ENCODE data around the gene PAIP1.

PAIP1 gene

DNA sequence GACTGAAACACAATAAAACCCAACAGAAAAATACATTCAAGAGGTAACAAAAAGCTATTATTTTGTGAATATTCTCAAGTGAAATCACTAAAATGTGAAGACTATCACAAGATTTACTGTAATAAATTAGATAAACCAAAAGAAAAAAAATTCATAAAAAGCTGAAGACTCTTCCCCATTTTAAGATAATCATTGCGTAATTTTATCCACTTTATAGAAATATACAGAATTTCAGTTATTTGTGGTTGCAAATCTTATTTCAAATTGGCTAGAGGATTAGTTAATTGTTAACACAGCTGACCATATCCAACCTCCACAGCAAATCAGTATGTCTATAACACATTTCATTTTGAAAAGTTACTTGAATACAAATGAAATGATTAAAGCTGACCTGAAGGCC, 65.6 kb downstream of the PAIP1 start:
- Histone ChIP-seq H3K4me3 (ENCODE audit: low read length, poor library complexity, severe bottlenecking) (no peak overlapping the region), H3K4me2 (ENCODE audit: low read depth, low read length, poor library complexity, severe bottlenecking) (no peak overlapping the region), H3K9me3 (ENCODE audit: insufficient read depth, low read depth, low read length) (no peaks in the 10 kb centered on the region), H2AFZ (ENCODE audit: low read length) (no peak overlapping the region), H3K27me3 (ENCODE audit: insufficient read depth, low read length, poor library complexity, severe bottlenecking) (no peaks in the 10 kb centered on the region), H4K20me1 (ENCODE audit: insufficient read depth, low read length, poor library complexity, severe bottlenecking) (no peaks in the 10 kb centered on the region), H3K9me2 (replicated peaks; ENCODE audit: low read depth, low read length) (no peaks in the 10 kb centered on the region), H3K9ac (ENCODE audit: low read depth, low read length, poor library complexity, severe bottlenecking) (no peak overlapping the region), H3F3A (ENCODE audit: low read depth) (no peaks in the 10 kb centered on the region), H3K79me2 (ENCODE audit: insufficient read depth, low read length) (no peaks in the 10 kb centered on the region), H3K36me3 (ENCODE audit: insufficient read depth, low read length) (peaks cover 22% of the 10 kb centered on the region; the same call in 1 of the 2 replicates), H3K4me1 (ENCODE audit: insufficient read depth, low read length, poor library complexity, severe bottlenecking) (no peaks in the 10 kb centered on the region)
- no peak for TF ChIP-seq EZH2phosphoT487 (IDR thresholded peaks at IDR 0.05; ENCODE audit: borderline replicate concordance)
- TF ChIP-seq, protein P1, sequence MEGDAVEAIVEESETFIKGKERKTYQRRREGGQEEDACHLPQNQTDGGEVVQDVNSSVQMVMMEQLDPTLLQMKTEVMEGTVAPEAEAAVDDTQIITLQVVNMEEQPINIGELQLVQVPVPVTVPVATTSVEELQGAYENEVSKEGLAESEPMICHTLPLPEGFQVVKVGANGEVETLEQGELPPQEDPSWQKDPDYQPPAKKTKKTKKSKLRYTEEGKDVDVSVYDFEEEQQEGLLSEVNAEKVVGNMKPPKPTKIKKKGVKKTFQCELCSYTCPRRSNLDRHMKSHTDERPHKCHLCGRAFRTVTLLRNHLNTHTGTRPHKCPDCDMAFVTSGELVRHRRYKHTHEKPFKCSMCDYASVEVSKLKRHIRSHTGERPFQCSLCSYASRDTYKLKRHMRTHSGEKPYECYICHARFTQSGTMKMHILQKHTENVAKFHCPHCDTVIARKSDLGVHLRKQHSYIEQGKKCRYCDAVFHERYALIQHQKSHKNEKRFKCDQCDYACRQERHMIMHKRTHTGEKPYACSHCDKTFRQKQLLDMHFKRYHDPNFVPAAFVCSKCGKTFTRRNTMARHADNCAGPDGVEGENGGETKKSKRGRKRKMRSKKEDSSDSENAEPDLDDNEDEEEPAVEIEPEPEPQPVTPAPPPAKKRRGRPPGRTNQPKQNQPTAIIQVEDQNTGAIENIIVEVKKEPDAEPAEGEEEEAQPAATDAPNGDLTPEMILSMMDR (conservative IDR thresholded peaks at IDR 0.05; ENCODE audit: low read length) = no peak

- no peak for TF ChIP-seq EZH2phosphoT487 (IDR thresholded peaks at IDR 0.05; ENCODE audit: borderline replicate concordance)
- TF ChIP-seq, protein P1 (conservative IDR thresholded peaks at IDR 0.05; ENCODE audit: low read length) = no peak
- H3K79me2 ChIP-seq (ENCODE audit: insufficient read depth, low read length) = peaks cover 22% of the 10 kb centered on the region
- H3K9ac ChIP-seq (ENCODE audit: low read depth, low read length, poor library complexity, severe bottlenecking) = no peak overlapping the region
- peaks cover 15% of the 10 kb centered on the region; the same call in 1 of the 2 replicates for H3K36me3 ChIP-seq (ENCODE audit: insufficient read depth, low read length)
- H3K9me2 ChIP-seq (replicated peaks; ENCODE audit: low read depth, low read length) = no peaks in the 10 kb centered on the region
- no peak overlapping the region for H3K4me2 ChIP-seq (ENCODE audit: low read depth, low read length, poor library complexity, severe bottlenecking)
- no peaks in the 10 kb centered on the region for H3K27me3 ChIP-seq (ENCODE audit: insufficient read depth, low read length, poor library complexity, severe bottlenecking)
- no peaks in the 10 kb centered on the region for H3F3A ChIP-seq (ENCODE audit: low read depth)
- no peak overlapping the region for H3K4me3 ChIP-seq (ENCODE audit: low read length, poor library complexity, severe bottlenecking)
- no peaks in the 10 kb centered on the region for H3K9me3 ChIP-seq (ENCODE audit: insufficient read depth, low read depth, low read length)
- no peaks in the 10 kb centered on the region for H4K20me1 ChIP-seq (ENCODE audit: insufficient read depth, low read length, poor library complexity, severe bottlenecking)
- no peak overlapping the region for H2AFZ ChIP-seq (ENCODE audit: low read length)
- H3K4me1 ChIP-seq (ENCODE audit: insufficient read depth, low read length, poor library complexity, severe bottlenecking) = peaks cover 17% of the 10 kb centered on the region
Observed at GRCh38 chr5:43486353-43486752, 70.5 kb downstream of the PAIP1 start.

GRCh38 chr5:43485406-43485805, 71.5 kb downstream of the PAIP1 start:
- TF ChIP-seq EZH2phosphoT487 (IDR thresholded peaks at IDR 0.05; ENCODE audit: borderline replicate concordance) = no peak
- TF ChIP-seq, protein P1 (conservative IDR thresholded peaks at IDR 0.05; ENCODE audit: low read length) = no peak
- Histone ChIP-seq H3K79me2 (ENCODE audit: insufficient read depth, low read length) (peaks cover 26% of the 10 kb centered on the region), H3K4me2 (ENCODE audit: low read depth, low read length, poor library complexity, severe bottlenecking) (peak overlapping the region; percentile 75), H2AFZ (ENCODE audit: low read length) (no peak overlapping the region), H3K27me3 (ENCODE audit: insufficient read depth, low read length, poor library complexity, severe bottlenecking) (no peaks in the 10 kb centered on the region), H3K9ac (ENCODE audit: low read depth, low read length, poor library complexity, severe bottlenecking) (peak overlapping the region; percentile 85), H3K36me3 (ENCODE audit: insufficient read depth, low read length) (peaks cover 13% of the 10 kb centered on the region; the same call in 1 of the 2 replicates), H3K4me1 (ENCODE audit: insufficient read depth, low read length, poor library complexity, severe bottlenecking) (peaks cover 17% of the 10 kb centered on the region), H4K20me1 (ENCODE audit: insufficient read depth, low read length, poor library complexity, severe bottlenecking) (no peaks in the 10 kb centered on the region), H3K9me2 (replicated peaks; ENCODE audit: low read depth, low read length) (no peaks in the 10 kb centered on the region), H3K4me3 (ENCODE audit: low read length, poor library complexity, severe bottlenecking) (no peak overlapping the region), H3K9me3 (ENCODE audit: insufficient read depth, low read depth, low read length) (no peaks in the 10 kb centered on the region), H3F3A (ENCODE audit: low read depth) (no peaks in the 10 kb centered on the region)
